ENCODE data around the gene MOGAT1. TPM values are rescaled to one million over a fixed set of nuclear protein-coding genes. Genes with fewer than 3 reads are reported as not detected.

MOGAT1 gene
- total and polyA plus RNA-seq, 2 of the 13 experiments (the other 11 are each of a cell fraction or from before 2014, with no cell fraction given), result 0.98 to 4.3 TPM

GRCh38 chr2:222709191-222709891 lies 37.9 kb downstream of the MOGAT1 start (continued):
- no peak; the same call in 1 of the 2 replicates for TF ChIP-seq ZNF329 (CRISPR knock-in tag; IDR thresholded peaks at IDR 0.05; ENCODE audit: low read depth)
- no peak for TF ChIP-seq CSRNP1 (CRISPR knock-in tag; IDR thresholded peaks at IDR 0.05)
- no peak for TF ChIP-seq ZNF20 (CRISPR knock-in tag; IDR thresholded peaks at IDR 0.05)
- TF ChIP-seq MAFF (IDR thresholded peaks at IDR 0.05; ENCODE audit: low read depth, low read length), result peak; percentile 56
- TF ChIP-seq ZFAT (CRISPR knock-in tag; conservative IDR thresholded peaks at IDR 0.05), result no peak
- TF ChIP-seq NBN (conservative IDR thresholded peaks at IDR 0.05), result no peak
- TF ChIP-seq GPN1 (CRISPR knock-in tag; IDR thresholded peaks at IDR 0.05; ENCODE audit: borderline replicate concordance), result no peak
- peak; percentile 99 for TF ChIP-seq ARNTL (CRISPR knock-in tag; IDR thresholded peaks at IDR 0.05)
- no peak for TF ChIP-seq ZBTB8A (CRISPR knock-in tag; IDR thresholded peaks at IDR 0.05; ENCODE audit: borderline replicate concordance, low read depth)
- no peak; the same call in 1 of the 2 replicates for TF ChIP-seq ZNF704 (CRISPR knock-in tag; IDR thresholded peaks at IDR 0.05; ENCODE audit: borderline replicate concordance)
- 0 out of 2 replicates have a peak, but pooled peaks have one; percentile 76 for TF ChIP-seq ZNF709 (CRISPR knock-in tag; IDR thresholded peaks at IDR 0.05)
- peak; percentile 93 for TF ChIP-seq ZNF12 (CRISPR knock-in tag; IDR thresholded peaks at IDR 0.05)
- no peak for TF ChIP-seq EZH2 (conservative IDR thresholded peaks at IDR 0.05; ENCODE audit: low read depth, low read length)
- TF ChIP-seq ZXDC (CRISPR knock-in tag; IDR thresholded peaks at IDR 0.05), result peak; percentile 90
- TF ChIP-seq IKZF5 (CRISPR knock-in tag; IDR thresholded peaks at IDR 0.05), result peak; percentile 96
- TF ChIP-seq ZNF274 (CRISPR knock-in tag; IDR thresholded peaks at IDR 0.05), result peak; percentile 85
- peak; percentile 81 for TF ChIP-seq PITX1 (CRISPR knock-in tag; IDR thresholded peaks at IDR 0.05)
- peak; percentile 88 for TF ChIP-seq AHR (CRISPR knock-in tag; IDR thresholded peaks at IDR 0.05)
- TF ChIP-seq ATRX (CRISPR knock-in tag; IDR thresholded peaks at IDR 0.05; ENCODE audit: borderline replicate concordance), result no peak
- peak; percentile 86 for TF ChIP-seq POLR2AphosphoS5 (IDR thresholded peaks at IDR 0.05; ENCODE audit: low read depth, low read length)
- TF ChIP-seq NR0B2 (CRISPR knock-in tag; IDR thresholded peaks at IDR 0.05), result peak; percentile 83; the same call in 1 of the 2 replicates
- TF ChIP-seq SKI (IDR thresholded peaks at IDR 0.05; ENCODE audit: partially characterized antibody), result peak; percentile 94

Data from HepG2 (cell line).